Measurements from ENCODE around the gene WDR4. TPM values are rescaled to one million over a fixed set of nuclear protein-coding genes. Genes with fewer than 3 reads are reported as not detected.
"Not testable (repeated sequence)": the region's sequence is repeated elsewhere in the genome, so short reads cannot be mapped to it uniquely, and the experiment has no call there.

The WDR4 gene
- total RNA-seq, 1 donor: 12.8 TPM

- Histone ChIP-seq H3K27me3 (ENCODE audit: insufficient read depth, low read length) (peaks cover 11% of the 10 kb centered on the region), H3K4me1 (ENCODE audit: insufficient read depth, low read length) (peaks cover 26% of the 10 kb centered on the region), H3K9me3 (ENCODE audit: low read depth, low read length) (no peaks in the 10 kb centered on the region), H3K4me3 (ENCODE audit: low read length) (no peak overlapping the region)
Measured at GRCh38 chr21:42829954-42830353, 49.4 kb downstream of the WDR4 start.

DNA sequence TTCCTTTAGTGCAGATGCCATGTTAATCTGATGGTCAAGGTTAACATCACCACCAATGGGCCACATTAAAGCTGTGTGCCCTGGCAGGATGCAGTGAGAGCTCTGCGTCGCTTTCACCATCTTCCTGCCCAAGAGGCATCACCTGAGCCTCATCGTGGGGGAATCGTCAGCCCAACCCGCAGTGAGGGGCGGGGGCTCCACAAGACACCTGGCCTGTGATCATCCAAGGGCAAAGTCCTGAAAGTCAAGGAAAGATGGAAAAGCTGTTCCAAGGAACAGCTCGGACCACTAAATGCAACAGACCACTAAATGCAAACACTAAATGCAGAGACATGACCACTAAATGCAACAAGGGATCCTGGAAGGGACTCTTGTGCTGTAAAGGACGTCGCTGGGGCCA, 49.9 kb downstream of the WDR4 start:
- Histone ChIP-seq H3K9me3 (ENCODE audit: low read depth, low read length) (no peaks in the 10 kb centered on the region), H3K4me1 (ENCODE audit: insufficient read depth, low read length) (peaks cover 26% of the 10 kb centered on the region), H3K4me3 (ENCODE audit: low read length) (no peak overlapping the region), H3K27me3 (ENCODE audit: insufficient read depth, low read length) (peaks cover 11% of the 10 kb centered on the region)

- Histone ChIP-seq H3K4me3 (ENCODE audit: low read length) (no peak overlapping the region), H3K4me1 (ENCODE audit: insufficient read depth, low read length) (peaks cover 20% of the 10 kb centered on the region), H3K27me3 (ENCODE audit: insufficient read depth, low read length) (peaks cover 13% of the 10 kb centered on the region), H3K9me3 (ENCODE audit: low read depth, low read length) (no peaks in the 10 kb centered on the region)
Measured at GRCh38 chr21:42827588-42827987, 51.8 kb downstream of the WDR4 start.

DNA sequence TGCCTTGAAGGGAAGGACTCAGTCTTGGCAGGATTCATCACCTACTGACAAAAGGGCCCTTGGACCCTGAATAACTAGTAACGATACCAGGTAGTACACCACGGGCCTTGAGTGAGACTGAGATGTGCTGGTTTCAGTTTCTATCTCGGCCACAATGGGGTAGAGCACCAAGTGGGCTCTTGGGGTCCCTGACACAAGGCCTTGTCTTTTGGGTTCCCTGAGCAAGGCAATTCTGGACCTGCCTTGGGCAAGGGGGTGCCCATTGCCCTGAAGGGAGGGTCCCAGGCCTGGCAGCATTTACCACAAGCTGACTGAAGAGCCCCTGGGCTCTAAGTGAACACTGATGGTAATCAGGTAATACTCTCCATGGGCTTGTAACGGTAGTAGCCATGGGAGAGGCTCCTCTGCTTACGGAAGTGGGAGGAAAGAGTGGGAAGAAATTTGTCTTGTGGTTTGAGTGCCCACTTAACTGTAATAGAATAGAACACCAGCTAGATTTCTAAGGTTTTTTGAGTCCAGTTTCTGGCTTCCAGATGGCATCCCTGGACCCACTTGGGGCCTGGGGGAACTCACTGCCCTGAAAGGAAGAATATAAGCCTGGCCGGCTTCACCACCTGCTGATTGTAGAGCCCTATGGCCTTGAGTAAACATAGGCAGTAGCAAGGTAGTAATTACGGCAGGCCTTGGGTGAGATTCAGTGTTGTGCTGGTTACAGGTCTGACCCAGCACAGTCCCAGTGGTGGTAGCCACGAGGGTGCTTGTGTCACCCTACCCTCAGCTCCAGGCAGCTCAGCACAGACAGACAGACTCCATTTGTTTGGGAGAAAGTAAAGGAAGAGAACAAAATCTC, 58.5 kb downstream of the WDR4 start:
- Histone ChIP-seq H3K27me3 (ENCODE audit: insufficient read depth, low read length) (peaks cover 9% of the 10 kb centered on the region), H3K4me1 (ENCODE audit: insufficient read depth, low read length) (no peaks in the 10 kb centered on the region), H3K9me3 (ENCODE audit: low read depth, low read length) (no peaks in the 10 kb centered on the region), H3K4me3 (ENCODE audit: low read length) (no peak overlapping the region)

DNA sequence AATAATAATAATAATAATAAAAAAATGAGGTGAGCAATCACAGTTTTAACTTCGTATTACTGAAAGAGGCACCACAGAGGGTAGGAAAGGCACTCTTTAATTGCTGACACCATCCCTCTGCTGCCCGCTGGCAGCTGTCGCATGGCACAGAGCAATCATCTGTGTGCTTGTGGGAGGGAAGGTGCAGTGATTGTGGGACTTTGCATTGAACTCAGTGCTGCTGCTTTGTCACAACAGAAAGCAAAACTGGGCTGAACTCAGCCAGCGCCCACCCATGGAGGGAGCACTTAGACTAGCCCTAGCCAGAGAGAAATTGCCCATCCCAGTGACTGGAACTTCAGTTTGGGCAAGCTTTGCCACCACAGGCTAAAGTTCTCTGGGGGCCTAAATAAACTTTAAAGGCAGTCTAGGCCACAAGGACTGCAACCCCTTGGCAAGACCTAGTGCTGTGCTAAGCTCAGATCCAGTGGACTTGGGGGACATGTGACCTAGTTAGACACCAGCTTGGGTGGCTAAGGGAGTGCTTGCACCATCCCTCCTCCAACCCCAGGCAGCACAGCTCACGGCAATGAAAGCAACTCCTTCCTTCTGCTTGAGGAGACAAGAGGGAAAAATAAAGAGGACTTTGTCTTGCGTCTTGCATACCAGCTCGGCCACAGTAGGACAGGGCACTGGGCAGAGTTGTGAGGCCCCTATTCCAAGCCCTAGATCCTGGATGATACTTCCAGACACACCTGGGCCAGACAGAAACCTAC, 59.3 kb downstream of the WDR4 start:
- Histone ChIP-seq H3K4me3 (ENCODE audit: low read length) (no peak overlapping the region), H3K9me3 (ENCODE audit: low read depth, low read length) (no peaks in the 10 kb centered on the region), H3K4me1 (ENCODE audit: insufficient read depth, low read length) (no peaks in the 10 kb centered on the region)

DNA sequence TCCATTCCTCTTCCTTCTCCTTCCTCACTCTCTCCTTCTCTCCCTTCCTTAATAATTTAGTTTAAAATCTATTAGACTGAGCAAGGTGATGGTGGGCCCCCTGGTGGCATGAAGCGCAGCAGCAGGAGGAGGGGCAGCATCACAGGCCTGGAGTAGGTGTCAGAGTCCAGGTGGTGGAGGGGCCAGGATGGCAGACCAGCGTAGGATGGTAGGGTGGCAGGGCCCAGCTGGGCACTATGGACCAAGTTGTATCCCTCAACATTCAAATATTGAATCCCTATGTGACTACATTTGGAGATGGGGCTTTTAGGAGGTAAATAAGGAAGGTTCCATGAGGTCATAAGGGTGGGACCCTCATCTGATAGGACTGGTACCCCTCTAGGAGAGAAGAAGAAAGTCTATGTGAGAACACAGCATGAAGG, 61.0 kb downstream of the WDR4 start:
- no peaks in the 10 kb centered on the region for H3K4me1 ChIP-seq (ENCODE audit: insufficient read depth, low read length)
- peaks cover 3% of the 10 kb centered on the region for H3K27me3 ChIP-seq (ENCODE audit: insufficient read depth, low read length)
- no peak overlapping the region for H3K4me3 ChIP-seq (ENCODE audit: low read length)
- H3K9me3 ChIP-seq (ENCODE audit: low read depth, low read length): no peaks in the 10 kb centered on the region

More for the DNA sequence above, 59.3 kb downstream of the WDR4 start:
- H3K27me3 ChIP-seq (ENCODE audit: insufficient read depth, low read length): peaks cover 5% of the 10 kb centered on the region

DNA sequence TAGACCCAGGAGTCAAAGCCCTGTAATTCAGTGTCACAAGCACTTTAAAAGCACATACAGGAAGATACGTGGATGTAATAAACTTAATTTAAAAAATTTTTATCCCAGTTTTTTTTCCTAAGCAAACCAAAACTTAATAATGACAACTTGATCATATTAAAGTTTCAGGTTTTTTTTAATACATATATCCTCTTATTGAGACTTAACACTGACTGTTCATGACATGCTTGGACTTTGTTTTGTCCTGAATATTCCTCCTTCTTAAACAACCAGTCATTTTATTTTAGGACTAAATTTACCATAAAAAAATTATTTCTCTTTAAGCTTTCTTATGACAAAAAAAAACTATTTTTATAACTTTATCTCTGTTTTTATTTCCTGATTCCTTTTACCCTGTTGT, 64.1 kb downstream of the WDR4 start:
- no peaks in the 10 kb centered on the region for H3K27me3 ChIP-seq (ENCODE audit: insufficient read depth, low read length)
- H3K9me3 ChIP-seq (ENCODE audit: low read depth, low read length): no peaks in the 10 kb centered on the region
- H3K4me3 ChIP-seq (ENCODE audit: low read length): no peak overlapping the region
- no peaks in the 10 kb centered on the region for H3K4me1 ChIP-seq (ENCODE audit: insufficient read depth, low read length)

DNA sequence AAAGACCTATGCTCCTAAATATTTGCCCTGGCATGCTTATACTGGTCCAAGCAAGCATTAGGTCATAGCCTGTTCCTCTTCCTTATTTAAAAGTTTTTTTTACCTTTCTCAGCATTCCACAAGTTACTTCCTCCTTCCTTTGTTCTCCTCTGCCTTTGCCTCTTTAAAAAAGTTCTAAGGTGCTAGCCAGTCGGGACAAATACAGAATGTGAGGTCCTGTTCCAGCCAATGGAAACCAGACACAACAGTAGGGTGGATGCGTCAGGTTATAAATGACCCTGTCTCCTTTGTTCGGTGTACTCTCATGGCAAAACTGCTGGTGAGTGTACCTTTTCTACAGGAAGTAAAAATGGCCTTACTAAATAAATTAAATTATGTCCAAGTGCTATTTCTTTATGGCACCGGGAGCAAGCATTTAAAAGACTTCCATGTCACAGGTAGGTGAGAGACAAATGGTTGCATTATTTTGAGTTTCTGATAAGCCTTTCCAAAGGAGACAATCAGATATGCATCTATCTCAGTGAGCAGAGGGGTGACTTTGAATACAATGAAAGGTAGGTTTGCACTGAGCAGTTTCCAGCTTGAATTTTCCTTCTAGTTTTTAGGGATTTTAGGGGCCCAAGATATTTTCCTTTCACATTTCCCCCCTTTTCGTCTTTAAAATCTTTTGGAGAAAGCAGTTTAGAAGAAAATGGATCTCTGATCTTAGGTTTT, 66.7 kb downstream of the WDR4 start:
- not testable (repeated sequence) for H3K4me3 ChIP-seq (ENCODE audit: low read length); H3K27me3 ChIP-seq (ENCODE audit: insufficient read depth, low read length); H3K4me1 ChIP-seq (ENCODE audit: insufficient read depth, low read length); H3K9me3 ChIP-seq (ENCODE audit: low read depth, low read length)

DNA sequence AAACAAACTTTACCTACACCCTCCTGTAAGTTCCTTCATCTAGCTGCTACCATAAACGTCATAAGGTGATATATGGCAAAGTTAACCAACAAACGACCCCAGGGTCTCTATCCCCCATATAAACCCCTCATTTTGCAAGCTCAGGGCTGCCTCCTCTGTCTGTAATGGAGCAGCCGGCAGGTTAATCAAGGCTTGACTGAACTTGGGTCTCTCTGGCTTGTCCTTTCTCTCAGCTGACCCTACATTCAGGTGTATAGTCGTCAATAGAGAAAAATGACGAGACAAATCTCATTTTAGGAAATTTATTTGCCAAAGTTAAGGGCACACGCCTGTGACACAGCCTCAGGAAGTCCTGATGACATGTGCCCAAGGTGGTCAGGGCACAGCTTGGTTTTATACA, 67.4 kb downstream of the WDR4 start:
- Histone ChIP-seq H3K27me3 (ENCODE audit: insufficient read depth, low read length) (no peaks in the 10 kb centered on the region), H3K4me3 (ENCODE audit: low read length) (no peak overlapping the region), H3K9me3 (ENCODE audit: low read depth, low read length) (no peaks in the 10 kb centered on the region), H3K4me1 (ENCODE audit: insufficient read depth, low read length) (no peaks in the 10 kb centered on the region)

- Histone ChIP-seq H3K4me3 (ENCODE audit: low read length) (no peak overlapping the region), H3K4me1 (ENCODE audit: insufficient read depth, low read length) (peaks cover 4% of the 10 kb centered on the region), H3K9me3 (ENCODE audit: low read depth, low read length) (no peaks in the 10 kb centered on the region), H3K27me3 (ENCODE audit: insufficient read depth, low read length) (no peaks in the 10 kb centered on the region)
Measured at GRCh38 chr21:42809577-42810475, 69.5 kb downstream of the WDR4 start.

- H3K9me3 ChIP-seq (ENCODE audit: low read depth, low read length): no peaks in the 10 kb centered on the region
- H3K4me1 ChIP-seq (ENCODE audit: insufficient read depth, low read length): peaks cover 4% of the 10 kb centered on the region
Measured at GRCh38 chr21:42809171-42809570, 70.2 kb downstream of the WDR4 start.

DNA sequence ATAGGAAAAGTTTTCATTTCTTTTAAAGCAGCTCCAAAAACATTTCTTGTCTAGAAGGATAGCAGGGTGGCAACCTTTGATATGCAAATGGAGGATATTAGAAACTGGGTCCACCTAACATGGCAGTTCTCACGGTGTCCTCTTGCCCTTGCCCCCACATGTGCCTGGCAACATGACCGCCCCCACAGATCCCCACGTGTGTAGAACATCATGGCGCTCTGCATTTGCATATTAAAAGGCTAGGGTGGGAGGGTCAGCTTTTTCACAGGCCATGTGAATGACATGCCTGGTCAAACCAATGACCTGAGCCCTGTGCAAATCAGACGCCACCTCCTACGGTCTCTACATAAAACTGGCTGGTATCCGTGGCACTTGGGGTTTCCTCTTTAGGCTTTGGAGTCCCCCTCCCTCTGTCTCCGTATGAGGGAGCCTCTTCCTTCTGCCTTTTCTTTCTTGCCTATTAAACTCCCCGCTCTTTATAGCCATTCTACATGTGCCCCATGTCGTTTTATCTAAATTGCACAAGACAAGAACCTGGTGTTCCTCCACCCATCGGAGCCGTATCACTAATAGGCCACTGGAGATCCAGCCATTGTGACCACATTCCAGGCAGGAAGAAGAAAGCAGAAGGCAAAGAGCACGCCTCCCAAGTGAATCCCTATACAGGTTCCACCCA, 71.3 kb downstream of the WDR4 start:
- no peaks in the 10 kb centered on the region for H3K9me3 ChIP-seq (ENCODE audit: low read depth, low read length)
- H3K27me3 ChIP-seq (ENCODE audit: insufficient read depth, low read length): no peaks in the 10 kb centered on the region
- H3K4me3 ChIP-seq (ENCODE audit: low read length): no peak overlapping the region
- peaks cover 4% of the 10 kb centered on the region for H3K4me1 ChIP-seq (ENCODE audit: insufficient read depth, low read length)

More at GRCh38 chr21:42809171-42809570, 70.2 kb downstream of the WDR4 start:
- no peak overlapping the region for H3K4me3 ChIP-seq (ENCODE audit: low read length)
- H3K27me3 ChIP-seq (ENCODE audit: insufficient read depth, low read length): no peaks in the 10 kb centered on the region

DNA sequence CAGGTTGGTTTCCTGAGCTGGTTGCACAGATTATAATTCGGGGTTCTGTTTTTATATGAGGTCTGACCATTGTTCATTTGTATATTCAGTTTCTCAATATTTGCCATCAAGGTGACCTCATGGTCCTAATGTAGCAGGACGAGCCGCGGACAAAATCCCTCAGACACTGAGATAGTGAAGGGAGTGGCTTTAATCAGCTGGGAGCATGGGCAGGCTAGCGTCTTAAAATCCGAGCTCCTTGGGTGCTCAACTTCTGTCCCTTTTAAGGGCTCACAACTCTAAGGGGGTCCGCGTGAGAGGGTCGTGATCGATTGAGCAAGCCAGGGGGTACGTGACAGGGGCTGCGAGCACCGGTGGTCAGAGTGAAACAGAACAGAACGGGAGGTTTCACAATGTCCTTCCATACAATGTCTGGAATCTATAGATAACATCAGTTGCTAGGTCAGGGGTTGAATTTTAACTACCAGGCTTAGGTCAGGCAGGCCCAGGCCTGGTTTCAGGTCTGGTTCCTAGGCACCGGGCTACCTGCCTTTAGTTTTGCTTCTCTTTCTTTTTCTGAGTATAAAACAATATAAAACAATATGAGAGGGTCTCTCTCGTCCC, 71.9 kb downstream of the WDR4 start:
- not testable (repeated sequence) for H3K4me1 ChIP-seq (ENCODE audit: insufficient read depth, low read length); H3K4me3 ChIP-seq (ENCODE audit: low read length); H3K27me3 ChIP-seq (ENCODE audit: insufficient read depth, low read length); H3K9me3 ChIP-seq (ENCODE audit: low read depth, low read length)
